Measurements from ENCODE around the gene ARL6IP4.
"Not testable (repeated sequence)": the region's sequence is repeated elsewhere in the genome, so short reads cannot be mapped to it uniquely, and the experiment has no call there.

Gene ARL6IP4

GRCh38 chr12:123010681-123011080, 30.2 kb downstream of the ARL6IP4 start:
- DNase-seq (ENCODE audit: low spot score), result no peak

- no peak for DNase-seq (ENCODE audit: low spot score)
Measured at GRCh38 chr12:123011701-123012100, 31.2 kb downstream of the ARL6IP4 start.

GRCh38 chr12:123013185-123014095, 33.0 kb downstream of the ARL6IP4 start:
- DNase-seq (ENCODE audit: low spot score), result no peak

- DNase-seq (ENCODE audit: low spot score), result not testable (repeated sequence)
Measured at GRCh38 chr12:123014473-123014872, 34.0 kb downstream of the ARL6IP4 start.

GRCh38 chr12:123017753-123018152, 37.3 kb downstream of the ARL6IP4 start:
- no peak for DNase-seq (ENCODE audit: low spot score)

GRCh38 chr12:123019841-123020138, 39.3 kb downstream of the ARL6IP4 start:
- no peak for DNase-seq (ENCODE audit: low spot score)

- DNase-seq (ENCODE audit: low spot score), result no peak
Measured at GRCh38 chr12:123021688-123022604, 41.5 kb downstream of the ARL6IP4 start.

GRCh38 chr12:123022846-123023245, 42.4 kb downstream of the ARL6IP4 start:
- no peak for DNase-seq (ENCODE audit: low spot score)

- peak; percentile 8 for DNase-seq (ENCODE audit: low spot score)
Measured at GRCh38 chr12:123024819-123025391, 44.4 kb downstream of the ARL6IP4 start.

- DNase-seq (ENCODE audit: low spot score), result no peak
Measured at GRCh38 chr12:123026094-123026853, 45.8 kb downstream of the ARL6IP4 start.

- DNase-seq (ENCODE audit: low spot score), result no peak
Measured at GRCh38 chr12:123027726-123028445, 47.4 kb downstream of the ARL6IP4 start.

GRCh38 chr12:123028475-123028874, 48.0 kb downstream of the ARL6IP4 start:
- DNase-seq (ENCODE audit: low spot score), result no peak

- no peak for DNase-seq (ENCODE audit: low spot score)
Measured at GRCh38 chr12:123029550-123029949, 49.1 kb downstream of the ARL6IP4 start.

- no peak for DNase-seq (ENCODE audit: low spot score)
Measured at GRCh38 chr12:123030686-123031085, 50.2 kb downstream of the ARL6IP4 start.

GRCh38 chr12:123031171-123031845, 50.8 kb downstream of the ARL6IP4 start:
- no peak for DNase-seq (ENCODE audit: low spot score)

Data from kidney tubule cell (primary cell).